Activated CD4-positive, alpha-beta T cell treated with anti-CD3 and anti-CD28 coated beads, Interleukin-10, Interleukin-2, amounts not matched to agents 100 ng/mL and 50 ng/mL, durations not matched to agents 16 hours and 8 hours (primary cell): Measurements from ENCODE around the gene DLX5.

Experiments used
- DNase-seq: peaks from one replicate; pipeline ENCODE4 v3.0.0-alpha.2; 2020

Gene DLX5

DNA sequence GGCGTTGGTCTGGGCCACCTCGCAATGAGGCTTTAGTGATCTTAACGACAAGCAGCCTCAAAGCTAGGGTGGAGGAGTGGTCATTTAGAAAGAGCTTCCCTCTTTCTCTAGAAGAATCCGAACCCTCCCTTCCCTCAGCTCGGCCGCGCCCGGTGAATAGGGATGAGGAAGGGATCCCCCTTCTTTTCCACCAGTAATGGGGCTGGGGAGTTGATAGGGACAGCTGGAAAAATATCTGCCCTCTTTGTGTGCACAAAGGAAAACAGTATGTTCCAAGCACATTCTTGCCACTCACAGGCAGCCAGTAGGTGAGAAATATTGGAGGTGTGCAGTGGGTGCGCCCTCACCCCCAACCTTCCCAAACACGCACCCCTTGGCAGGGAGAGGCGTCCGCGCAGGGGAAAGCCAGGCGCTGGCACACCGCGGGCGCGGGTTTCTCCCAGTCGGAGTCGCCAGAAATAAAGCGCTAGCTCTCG, 6.5 kb downstream of the DLX5 start:
- no peak for DNase-seq

DNA sequence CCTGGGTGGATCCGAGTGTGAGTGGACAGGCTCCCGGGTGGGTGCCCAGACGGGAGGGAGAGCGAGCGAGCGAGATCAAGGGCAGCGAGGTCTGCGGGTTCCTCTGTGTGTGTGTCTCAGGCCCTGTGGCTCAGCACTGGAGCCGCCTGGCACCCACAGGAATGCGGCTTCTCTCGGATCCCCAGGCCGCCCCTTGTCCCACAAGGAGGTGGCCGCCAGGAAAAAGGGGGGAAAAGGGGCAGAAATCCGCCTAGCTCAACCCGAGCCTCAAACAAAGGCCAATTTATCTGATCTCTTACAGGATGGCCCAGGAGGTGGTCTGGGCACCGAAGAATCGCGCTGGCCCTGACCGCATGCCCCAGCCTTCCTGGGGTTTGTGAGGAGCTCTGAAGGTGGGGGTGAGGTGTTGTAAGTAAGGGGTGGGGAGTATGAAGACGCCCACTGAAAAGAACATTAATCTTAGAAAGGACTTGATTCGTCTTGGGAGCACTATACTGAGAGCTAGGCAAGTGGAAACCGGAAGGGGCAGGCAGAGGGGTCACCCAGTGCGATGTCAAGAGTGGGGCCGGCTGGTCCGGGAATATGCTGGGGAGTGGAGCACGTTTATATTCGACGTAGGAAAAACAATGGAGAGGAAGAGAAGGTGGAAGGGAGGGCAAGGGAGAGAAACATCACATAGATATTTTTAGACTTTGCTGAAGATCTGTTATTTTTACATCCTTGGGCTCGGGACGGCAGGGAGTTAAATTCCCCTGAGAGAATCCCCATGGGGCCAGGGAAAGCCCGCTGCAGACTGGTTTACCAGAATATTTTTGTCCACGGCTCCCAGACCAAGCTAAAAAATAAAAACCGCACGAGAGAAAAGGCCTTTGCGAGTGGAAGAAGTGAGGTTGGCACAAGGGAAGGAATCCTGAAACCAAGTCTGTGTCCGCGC, 7.2 kb downstream of the DLX5 start:
- no peak for DNase-seq

DNA sequence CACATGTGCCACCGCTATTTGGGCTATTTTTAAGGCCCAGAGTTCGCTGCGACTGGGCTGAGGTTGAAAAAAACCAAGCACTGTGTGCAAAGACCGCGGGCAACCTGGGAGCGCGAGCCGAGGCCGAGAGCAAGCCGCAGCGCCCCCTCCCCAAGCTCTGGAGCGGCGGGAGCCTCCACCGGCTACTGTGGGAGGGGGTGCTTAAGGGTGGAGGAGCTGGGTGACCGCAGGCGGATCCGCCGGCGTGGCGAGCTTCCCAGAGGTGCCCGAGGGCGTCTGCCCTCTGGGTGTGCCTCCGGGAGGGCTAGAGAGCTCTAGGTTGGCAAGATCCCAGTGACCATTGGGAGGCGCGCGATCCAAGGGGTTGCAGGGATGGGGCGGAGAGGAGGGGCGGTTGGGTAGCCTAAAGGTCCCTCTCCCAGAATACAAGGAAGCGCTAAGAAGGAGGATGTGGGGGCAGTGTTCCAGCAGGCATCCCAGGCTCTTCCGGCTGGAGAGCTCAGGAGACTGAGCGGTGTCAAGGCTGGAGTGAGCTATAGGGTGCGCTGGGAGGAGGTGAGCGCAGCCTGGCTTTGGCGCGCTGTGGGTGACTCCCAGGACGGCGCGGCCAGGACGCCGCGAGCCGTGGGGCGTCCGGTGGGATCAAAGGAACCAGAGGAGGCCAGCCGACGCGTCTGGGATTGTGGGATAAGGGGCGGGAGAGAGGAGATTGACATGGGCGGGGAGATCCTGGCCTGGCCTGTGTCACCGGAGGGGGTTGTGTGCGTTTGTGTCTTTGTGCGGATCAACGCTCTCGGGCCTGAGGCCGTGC, 8.0 kb downstream of the DLX5 start:
- DNase-seq = no peak

DNA sequence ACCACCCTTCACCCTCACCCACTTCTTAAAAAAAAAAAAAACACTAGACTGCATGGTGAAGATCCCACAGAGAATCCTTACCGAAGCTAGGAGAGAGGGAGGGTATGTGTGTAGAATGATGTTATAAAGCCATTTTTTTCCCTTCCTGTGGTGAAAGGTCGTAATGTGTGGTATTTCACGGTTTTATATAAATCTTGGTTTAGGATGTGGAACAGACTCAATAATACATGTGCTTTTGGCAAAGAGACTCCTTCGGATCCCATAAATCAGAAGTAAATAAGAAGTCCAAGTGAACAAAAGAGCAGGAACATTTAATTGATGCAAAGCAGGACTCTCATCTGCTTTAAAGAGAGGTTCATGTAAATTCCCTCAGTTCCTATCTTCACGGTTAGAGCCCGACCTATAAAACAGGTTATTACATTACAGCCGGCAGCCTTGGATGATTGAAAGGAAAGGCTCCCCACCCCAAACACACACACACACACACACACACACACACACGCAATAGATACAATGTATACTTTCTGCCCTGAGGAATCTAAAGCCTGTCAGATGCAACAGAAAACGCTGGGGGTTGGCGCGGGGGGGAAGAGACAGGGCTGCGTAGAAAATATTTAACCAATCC, 8.8 kb downstream of the DLX5 start:
- DNase-seq = no peak

DNA sequence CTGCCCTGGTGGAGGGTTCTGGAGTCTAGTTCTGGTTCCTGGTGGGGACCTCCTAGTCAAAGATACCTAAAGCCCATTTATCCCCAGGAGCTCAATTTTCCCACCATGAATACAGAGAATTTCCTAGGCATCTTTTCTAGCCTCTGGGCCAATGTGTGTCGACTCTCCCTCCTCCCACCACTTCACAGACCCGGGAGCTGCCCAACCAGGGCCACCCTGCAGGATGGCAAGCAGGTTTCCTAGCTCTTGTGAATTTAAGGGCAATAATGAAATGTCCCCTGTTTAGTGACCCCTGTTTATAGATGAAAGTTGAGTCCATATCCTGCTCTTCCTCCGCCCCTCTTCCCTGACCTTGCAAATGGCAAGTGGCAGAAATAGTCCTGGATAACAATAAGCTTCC, 9.4 kb downstream of the DLX5 start:
- no peak for DNase-seq

DNA sequence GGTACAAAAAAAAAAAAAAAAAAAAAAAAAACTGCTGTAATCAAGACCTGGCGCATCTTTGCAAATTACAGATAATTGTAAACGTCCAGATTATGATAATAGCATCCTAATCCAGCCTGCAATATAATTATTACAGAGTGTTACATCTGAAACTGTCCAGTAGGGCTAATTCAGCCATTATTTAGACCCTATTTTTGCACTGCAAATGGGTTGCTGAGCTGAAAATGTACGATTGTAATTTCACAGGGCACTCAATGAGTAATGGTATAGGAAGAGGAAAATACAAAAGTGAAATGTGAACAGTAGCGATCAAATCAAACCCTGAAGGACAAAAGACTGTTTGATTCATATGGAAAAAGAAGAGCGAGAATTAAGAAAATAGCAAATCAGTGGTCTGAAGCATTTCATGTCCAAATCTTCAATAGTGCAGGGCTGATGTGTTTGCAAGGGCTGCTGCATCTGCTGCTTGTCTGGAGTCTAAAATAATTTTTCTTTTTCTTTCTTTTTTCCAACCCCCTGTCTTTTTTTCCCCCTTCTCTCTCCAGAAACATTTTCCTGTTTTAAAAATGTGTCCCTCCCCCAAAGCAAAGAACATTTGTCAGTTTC, 10.4 kb downstream of the DLX5 start:
- DNase-seq = no peak

DNA sequence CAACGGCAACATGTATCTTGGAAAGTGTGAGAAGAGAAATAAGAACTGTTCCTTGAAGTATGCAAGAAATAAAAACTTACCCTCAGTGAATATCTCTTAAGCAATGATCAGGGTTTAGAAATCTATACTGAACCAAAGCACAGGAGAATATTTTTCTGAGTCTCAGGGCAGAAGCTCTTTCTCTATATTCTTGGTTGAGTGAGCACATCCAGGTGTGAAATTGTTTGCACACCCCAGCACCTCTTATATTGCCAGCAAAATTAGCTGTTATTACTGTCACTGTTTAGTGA, 10.8 kb downstream of the DLX5 start:
- no peak for DNase-seq

DNA sequence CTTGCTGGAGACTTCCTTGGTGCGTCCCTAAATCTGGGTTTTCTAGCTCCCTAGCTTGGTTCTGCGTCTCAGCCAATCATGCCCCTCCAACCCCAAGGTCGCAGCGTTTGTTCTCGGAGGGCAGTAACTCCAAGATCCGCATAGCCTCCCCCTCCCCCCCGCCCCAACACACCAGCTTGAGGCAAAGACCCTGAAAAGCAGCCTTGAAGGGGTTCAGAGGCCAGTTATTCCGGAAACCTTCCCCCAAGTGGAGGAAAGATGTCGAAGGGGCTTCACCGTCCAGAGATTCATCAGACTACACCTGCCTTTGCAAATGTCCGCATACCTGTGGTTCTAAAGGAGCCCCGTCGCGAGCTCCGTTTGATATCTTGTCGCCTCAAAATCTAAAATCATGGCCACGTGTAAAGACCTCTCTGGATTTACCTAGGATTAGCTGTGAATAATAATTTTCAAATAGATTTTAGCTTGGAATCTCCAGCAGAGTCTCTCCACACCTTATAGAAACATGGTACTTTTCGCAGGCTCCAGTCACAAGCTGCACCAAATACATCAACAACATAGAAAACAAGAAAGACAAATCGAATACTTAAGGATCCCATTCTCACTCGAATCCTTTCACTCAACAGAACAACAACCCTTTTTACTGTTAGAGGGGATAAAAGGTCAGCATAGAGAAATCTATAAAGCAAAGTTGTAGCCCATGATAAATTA, 11.3 kb downstream of the DLX5 start:
- DNase-seq = no peak

DNA sequence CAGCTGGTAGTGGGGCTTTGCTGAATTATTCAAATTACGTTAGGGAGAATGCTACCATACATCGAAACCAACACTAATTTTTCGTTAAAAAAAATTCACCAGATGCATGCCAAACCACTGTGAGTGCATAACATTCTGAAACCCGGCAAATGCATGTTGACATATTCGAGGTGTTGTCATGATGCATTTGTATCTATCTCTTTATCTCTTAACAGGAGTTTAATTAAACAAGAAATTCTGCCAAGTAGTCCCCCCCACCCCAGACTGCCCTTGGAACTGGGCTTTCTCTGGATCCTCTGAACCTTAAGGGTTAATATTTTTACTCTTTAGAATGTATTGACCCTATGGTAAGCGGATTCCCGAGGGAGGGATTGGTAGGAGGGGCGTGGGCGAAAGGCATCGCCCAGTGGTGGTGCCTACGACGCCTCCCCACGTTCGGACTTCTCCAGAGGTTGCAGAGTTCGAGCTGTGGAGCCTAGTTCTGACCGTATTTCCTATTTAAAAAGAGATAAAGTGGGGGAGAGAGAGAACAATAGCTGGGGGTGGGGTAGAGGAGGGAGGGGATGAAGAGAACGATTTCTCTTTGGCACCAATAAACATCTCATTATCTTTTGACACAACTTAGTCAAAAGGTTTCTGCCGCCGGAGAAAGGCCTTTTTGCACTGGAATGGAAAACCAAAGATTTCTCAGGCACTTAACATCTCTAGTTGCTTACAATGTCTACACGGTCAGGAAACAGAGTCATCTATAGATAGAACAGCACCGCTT, 12.1 kb downstream of the DLX5 start:
- no peak for DNase-seq

DNA sequence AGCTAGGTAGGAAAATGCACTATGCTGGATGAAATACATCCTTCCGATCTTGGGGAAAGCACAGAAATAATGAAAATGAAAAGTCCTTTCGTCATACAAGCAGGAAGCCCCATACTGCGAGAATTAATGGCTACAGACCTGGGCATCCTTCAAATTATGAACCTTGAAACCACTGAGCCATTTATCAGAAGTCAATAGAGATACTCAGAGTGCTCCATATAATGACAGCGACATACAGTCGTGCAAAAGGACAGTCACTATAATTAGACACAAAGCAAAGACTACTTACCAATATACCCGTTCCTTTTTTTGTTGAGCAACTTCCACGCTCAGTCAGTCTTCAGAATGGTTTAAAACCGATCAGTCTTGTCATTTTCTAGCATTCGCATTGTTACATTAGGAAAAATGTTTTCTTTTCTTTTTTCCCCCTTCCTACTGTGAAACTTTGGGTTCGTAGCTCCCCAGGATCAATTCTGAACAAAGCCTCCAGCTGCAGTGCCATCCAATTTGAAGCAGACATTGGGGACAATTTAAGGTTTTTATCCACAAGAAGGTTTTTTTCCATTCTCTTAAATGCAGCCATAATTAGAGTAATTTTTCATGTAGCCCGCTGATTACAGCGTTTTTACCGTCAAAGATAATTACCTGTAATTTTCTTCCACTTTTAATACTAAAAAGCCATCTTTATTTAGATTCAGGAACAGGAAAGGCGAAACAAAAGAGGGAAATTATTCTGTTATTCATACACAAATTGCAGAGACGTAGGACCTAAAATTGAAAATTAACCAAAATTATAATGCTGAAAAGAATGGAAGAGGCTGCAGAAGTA, 12.9 kb downstream of the DLX5 start:
- DNase-seq = no peak

DNA sequence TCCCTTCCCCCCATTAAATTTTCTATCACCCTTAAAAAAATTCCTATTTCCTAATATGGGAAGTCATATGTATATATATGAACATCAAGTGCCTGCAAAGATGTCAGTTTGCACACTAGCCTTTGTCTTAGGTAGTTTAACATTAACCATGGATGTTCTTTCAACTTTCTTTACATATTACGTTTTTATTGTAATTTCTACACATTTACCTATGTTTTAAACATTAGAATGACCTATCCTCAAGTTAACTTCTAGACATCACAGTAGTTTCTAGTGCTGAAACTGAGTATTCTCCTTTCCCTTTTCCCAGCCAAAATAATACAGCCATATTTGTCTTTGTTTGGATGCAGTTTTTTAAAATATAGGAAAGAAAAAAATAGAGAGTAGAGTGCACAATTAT, 13.5 kb downstream of the DLX5 start:
- no peak for DNase-seq

DNA sequence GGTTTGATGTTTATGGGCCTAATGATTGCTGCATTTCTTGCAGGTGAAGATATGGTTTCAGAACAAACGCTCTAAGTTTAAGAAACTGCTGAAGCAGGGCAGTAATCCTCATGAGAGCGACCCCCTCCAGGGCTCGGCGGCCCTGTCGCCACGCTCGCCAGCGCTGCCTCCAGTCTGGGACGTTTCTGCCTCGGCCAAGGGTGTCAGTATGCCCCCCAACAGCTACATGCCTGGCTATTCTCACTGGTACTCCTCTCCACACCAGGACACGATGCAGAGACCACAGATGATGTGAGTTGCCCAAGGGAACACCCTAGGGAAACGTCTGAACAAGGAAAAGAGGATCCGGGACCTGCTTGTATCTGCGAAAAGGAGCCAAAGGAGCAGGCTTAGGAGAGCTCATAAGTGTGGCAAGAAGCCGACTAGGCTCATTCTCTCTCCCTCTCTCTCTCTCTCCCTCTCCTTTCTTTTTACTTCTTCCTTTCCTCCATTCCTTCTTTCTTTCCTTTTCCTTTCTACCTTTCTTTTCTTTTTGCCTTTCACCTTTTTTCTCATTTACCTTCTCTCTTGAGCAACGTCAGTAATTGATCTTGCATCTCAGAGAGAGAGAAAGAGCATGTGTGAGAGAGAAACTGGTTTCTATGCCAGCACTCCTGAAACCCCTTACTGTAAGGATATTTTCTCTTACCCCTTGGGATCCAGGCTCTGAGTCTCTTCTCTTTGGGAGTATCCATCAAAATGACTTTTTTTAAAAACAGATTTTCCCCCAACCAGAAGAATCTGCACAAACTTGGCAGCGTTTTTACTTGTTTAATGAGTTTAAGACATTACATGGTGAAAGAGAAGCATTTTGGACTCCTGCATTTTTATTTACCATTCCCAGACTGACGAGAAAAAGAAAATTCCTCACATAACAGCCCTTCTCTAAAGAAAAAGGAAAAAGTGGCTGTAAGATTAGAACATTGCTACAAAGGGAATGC, 14.6 kb downstream of the DLX5 start:
- DNase-seq = no peak

DNA sequence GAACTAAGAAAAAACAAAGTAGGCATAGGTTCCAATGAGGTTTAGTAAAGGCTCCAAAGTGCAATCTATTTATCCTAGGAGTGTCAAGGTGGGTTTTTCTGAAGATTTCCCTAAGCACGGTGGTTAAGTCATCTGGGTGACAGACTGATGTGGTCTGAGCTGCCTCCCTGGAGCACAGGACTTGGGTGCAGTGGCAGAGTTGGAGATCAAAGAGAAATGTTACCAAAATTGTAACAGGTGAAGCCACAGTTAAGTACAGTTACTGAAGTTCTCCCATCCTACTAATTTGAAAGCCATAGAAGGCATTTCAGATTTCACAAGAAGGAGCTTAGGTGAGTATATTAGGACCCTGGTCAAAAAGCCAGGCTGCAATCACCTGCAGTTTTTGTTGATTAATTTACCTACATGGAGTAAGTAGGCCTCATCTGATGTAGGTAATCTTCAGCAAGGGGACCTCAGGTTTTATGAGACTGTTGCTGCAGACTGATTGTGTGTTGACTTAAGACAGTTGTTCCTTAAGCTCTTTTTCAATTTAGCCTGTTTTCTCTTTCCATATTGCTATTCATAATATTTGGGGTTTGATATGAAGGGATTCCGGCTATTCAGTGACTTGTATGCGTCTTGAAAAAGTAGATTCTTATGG, 16.2 kb downstream of the DLX5 start:
- no peak for DNase-seq

DNA sequence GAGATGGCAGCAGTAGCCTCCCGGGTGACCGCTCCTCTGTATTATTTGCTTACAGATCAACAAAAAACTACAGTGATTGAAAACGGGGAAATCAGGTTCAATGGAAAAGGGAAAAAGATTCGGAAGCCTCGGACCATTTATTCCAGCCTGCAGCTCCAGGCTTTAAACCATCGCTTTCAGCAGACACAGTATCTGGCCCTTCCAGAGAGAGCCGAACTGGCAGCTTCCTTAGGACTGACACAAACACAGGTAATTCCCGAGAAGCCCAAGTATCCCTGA, 17.1 kb downstream of the DLX5 start:
- no peak for DNase-seq

DNA sequence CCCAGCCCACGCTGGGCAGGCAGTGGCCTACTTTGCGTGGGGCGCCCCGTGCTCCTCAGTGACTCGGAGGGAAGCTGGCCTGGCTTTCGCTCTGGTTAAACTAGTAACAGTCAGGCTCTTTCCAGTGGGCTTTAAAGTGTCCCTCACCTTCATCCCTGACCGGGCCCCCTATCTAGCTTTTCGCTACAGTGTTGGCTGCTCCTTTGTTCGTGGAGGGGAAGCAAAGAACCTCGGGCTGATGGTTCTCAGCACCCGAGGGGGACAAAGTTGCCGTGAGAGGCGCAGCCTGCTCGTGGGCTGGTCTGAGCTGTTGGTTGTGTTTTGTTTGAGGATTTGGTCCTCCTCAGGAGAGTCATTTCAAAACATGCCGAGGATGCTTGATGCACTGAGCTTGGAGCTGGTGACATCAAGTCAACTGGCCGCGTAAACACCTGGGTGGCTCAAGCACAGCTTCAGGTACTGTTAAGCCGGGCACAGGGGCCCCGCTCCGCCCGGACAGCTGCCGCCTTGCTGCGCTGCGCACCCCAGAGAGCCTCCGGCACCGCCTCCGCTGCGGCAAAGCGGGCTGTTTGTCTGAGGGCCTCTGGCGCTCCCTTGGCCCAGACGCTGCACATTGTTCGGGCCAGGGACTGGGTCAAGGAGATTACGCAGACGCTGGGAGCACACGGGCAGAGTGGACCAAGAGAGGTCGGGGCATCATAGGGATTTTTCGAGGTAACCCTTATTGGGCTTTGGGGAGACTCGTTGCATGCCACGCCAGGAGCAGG, 17.6 kb downstream of the DLX5 start:
- DNase-seq = no peak

DNA sequence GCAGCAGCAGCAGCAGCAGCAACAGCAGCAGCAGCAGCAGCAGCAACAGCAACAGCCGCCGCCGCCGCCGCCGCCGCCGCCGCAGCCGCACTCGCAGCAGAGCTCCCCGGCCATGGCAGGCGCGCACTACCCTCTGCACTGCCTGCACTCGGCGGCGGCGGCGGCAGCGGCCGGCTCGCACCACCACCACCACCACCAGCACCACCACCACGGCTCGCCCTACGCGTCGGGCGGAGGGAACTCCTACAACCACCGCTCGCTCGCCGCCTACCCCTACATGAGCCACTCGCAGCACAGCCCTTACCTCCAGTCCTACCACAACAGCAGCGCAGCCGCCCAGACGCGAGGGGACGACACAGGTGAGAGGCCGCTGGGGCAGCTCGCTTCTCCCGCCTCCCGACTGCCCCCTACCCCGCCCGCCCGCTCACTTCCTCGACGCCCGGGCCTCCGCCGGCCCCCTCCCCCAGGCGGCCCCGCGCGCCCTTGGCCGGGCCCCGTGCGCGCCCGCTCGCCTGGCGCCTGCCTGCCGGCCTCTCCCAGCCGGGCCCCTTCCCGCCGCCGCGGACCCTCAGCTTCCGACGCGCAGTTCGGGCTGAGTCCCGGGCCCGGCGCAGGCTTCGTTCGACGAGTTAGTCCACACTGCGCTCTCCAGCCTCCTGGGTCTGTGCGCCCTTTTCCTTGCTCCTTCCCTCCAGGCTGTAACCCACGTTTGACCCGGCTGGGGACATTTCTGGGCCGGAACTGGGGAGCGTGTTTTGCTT, 18.4 kb downstream of the DLX5 start:
- DNase-seq = peak; percentile 55

DNA sequence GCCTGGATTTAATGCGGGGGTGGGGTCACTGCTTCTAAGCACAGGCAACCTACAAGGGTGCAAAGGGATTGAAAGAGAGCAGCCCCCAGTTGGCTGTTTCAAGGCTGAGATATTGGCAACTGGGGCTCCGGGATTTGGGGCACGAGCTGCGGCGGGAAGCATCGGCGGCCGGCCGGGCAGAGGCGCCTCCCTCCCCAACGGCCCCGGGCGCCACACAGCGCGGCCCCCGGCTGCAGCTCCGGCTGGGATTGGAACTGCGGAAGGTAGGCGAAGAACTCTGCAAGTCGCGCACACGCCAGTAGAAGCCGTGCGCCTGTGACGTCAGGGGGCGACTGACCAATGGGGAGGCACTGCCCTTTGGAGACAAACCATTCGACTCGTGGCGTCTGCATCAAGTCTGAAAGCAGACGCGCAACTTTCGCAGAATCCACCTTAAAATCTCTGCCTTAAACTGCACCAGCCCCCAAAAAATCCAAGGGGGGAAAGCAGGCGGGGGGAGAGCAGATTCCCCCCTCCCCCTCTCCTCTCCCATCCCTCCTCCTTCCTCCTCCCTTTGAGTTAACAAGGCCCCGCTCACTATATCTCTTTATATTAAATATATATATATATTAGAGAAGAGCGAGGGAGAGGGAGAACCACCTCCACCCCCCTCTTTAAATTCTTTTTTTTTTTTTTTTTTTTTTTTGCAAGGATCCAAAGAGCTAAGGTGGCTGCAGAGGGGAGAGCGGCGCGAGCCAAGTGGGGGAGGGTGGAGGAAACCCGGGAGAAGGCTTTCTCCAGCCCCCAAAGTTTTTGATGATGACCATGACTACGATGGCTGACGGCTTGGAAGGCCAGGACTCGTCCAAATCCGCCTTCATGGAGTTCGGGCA, 19.2 kb downstream of the DLX5 start, which contains the start of gene DLX6:
TSS of gene DLX6 (plus strand) at position 371 of the 872 bp plus-strand sequence. CDS start at position 796, 425 bp downstream.
- DNase-seq = peak; percentile 52
